ENCODE results near the gene AGAP1.

- no peak for TF ChIP-seq CTCF (IDR thresholded peaks at IDR 0.05; ENCODE audit: insufficient read depth, low read depth, low read length)
- no peak for TF ChIP-seq EZH2 (IDR thresholded peaks at IDR 0.05; ENCODE audit: insufficient read depth, low read length)
Measured at GRCh38 chr2:235931676-235932075, 437.8 kb downstream of the AGAP1 start.
